Measurements from ENCODE around the gene GSTM4.

The GSTM4 gene

DNA sequence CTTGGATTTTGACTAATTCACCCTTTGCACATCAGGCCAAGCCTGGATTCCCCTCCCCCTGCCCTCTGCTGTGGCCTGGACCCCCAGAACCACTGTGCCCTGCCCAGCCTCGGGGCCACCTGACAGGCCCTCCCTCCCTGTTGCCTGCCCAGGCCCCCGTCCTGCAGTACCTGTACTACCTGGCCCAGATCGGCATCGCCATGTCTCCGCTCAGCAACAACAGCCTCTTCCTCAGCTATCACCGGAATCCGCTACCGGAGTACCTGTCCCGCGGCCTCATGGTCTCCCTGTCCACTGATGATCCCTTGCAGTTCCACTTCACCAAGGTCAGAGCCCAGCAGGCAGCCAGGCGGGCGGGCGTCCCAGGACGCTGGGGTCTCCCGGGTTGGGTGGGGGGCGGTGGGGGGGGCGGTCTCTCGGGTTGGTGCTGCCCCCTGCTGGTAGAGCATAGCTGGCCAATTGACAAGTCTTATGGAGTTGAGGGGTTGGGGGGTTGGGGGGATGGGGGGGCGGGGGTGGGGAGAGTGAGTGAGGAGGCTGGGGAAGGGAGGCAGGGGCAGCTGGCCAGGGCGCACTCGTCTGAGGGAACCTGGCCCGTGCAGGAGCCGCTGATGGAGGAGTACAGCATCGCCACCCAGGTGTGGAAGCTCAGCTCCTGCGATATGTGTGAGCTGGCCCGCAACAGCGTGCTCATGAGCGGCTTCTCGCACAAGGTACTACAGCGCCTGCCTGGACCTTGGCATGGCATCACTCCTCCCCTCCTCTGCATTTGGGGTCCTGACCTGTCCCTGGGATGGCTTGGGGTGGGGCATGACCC is 25.6 kb upstream of the GSTM4 start:
- H3K4me3 Mint-ChIP-seq = no peak overlapping the region
- H3K27me3 Mint-ChIP-seq = no peaks in the 10 kb centered on the region
- H3K9me3 Mint-ChIP-seq = no peaks in the 10 kb centered on the region
- ATAC-seq = no peak
- H3K4me1 Mint-ChIP-seq = peaks cover 20% of the 10 kb centered on the region
- H3K36me3 Mint-ChIP-seq = peaks cover 52% of the 10 kb centered on the region
- H3K27ac Mint-ChIP-seq = no peak overlapping the region

GRCh38 chr1:109630898-109631512 is 24.9 kb upstream of the GSTM4 start:
- H3K27me3 Mint-ChIP-seq = no peaks in the 10 kb centered on the region
- no peak overlapping the region for H3K27ac Mint-ChIP-seq
- peaks cover 17% of the 10 kb centered on the region for H3K4me1 Mint-ChIP-seq
- no peak for ATAC-seq
- peaks cover 50% of the 10 kb centered on the region for H3K36me3 Mint-ChIP-seq
- H3K4me3 Mint-ChIP-seq = no peak overlapping the region
- H3K9me3 Mint-ChIP-seq = no peaks in the 10 kb centered on the region

- ATAC-seq = no peak
- Mint-ChIP-seq H3K4me3 (no peak overlapping the region), H3K9me3 (no peaks in the 10 kb centered on the region), H3K36me3 (peaks cover 44% of the 10 kb centered on the region), H3K4me1 (peaks cover 16% of the 10 kb centered on the region), H3K27ac (no peak overlapping the region), H3K27me3 (no peaks in the 10 kb centered on the region)
Measured at GRCh38 chr1:109631513-109632505, 24.1 kb upstream of the GSTM4 start.

DNA sequence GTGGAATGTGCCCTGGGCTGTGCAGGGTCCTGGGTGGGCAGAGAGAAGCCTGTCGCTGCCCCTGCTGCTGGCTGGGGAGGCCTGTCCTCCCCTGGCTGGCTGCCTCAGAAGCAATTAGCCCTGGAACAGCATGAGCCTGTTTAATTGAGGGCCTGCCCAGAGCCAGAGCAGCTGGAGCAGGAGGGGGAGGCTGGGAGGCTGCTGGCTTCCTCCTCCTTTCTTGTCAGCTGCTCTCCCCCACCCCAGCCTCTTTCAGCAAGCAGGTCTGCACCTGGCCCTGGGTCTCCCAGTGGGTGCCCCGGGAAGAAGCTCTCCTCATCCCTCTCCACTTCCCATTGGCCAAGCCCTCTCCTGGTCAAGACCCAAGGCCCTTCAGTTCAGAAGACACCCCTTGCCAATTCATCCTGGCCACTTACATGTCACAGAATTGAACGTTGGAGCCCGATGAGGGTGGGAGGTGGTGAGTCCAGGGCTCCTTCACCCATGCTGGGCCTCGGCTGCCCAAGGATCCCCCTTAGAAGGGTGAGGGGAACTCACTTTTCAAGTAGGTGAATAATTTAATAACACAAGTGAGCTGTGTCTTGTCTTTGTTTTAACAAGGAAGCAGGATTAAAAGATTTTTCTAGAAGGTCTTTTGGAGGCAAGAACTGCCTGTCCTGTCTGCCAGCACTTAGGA is 23.1 kb upstream of the GSTM4 start:
- no peaks in the 10 kb centered on the region for H3K27me3 Mint-ChIP-seq
- no peak for ATAC-seq
- H3K36me3 Mint-ChIP-seq = peaks cover 38% of the 10 kb centered on the region
- H3K4me1 Mint-ChIP-seq = peaks cover 16% of the 10 kb centered on the region
- no peaks in the 10 kb centered on the region for H3K9me3 Mint-ChIP-seq
- no peak overlapping the region for H3K4me3 Mint-ChIP-seq
- H3K27ac Mint-ChIP-seq = peak overlapping the region; percentile 76

DNA sequence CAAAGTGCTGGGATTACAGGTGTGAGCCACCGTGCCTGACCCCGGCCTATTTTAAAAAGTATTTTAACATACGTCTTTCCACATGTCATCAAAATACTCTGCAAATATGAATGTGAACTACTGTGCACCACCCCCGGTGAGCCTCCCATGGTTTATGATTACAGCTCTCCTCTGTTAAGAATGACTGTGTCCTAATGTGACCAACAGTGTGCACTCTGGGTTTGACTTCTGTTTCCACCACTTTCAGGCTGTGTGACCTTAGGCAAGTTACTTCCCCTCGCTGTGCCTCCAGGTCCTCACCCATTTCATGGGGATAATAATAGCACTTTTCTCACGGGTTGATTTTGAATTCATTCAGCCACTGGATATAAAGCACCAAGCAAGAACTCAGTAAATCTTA is 21.6 kb upstream of the GSTM4 start:
- H3K4me1 Mint-ChIP-seq = peaks cover 16% of the 10 kb centered on the region
- peaks cover 24% of the 10 kb centered on the region for H3K36me3 Mint-ChIP-seq
- H3K27me3 Mint-ChIP-seq = no peaks in the 10 kb centered on the region
- ATAC-seq = peak; percentile 46
- no peak overlapping the region for H3K27ac Mint-ChIP-seq
- no peak overlapping the region for H3K4me3 Mint-ChIP-seq
- H3K9me3 Mint-ChIP-seq = no peaks in the 10 kb centered on the region

- Mint-ChIP-seq H3K4me1 (peaks cover 19% of the 10 kb centered on the region), H3K4me3 (no peak overlapping the region), H3K36me3 (peaks cover 16% of the 10 kb centered on the region), H3K27ac (no peak overlapping the region), H3K27me3 (peaks cover 4% of the 10 kb centered on the region), H3K9me3 (no peaks in the 10 kb centered on the region)
- peak; percentile 46 for ATAC-seq
Measured at GRCh38 chr1:109634771-109635750, 20.8 kb upstream of the GSTM4 start.

DNA sequence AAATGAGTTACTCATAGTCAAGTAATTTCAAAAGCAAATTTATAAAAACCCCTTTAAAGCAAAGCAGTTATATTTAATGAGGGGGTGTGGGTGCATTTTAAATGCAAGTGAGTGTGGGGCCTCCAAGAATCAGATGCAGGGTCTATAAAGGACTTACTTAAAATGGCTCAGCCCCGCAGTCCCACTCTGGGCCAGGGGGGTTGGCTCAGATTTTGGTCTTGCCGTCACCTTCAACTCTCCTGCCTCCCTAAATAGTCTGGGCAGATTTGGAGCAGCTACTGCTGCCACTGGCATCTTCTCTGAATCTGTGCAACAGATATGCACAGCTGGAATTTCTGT is 20.1 kb upstream of the GSTM4 start:
- H3K9me3 Mint-ChIP-seq = no peaks in the 10 kb centered on the region
- no peak overlapping the region for H3K27ac Mint-ChIP-seq
- H3K27me3 Mint-ChIP-seq = peaks cover 7% of the 10 kb centered on the region
- H3K4me1 Mint-ChIP-seq = peaks cover 24% of the 10 kb centered on the region
- H3K4me3 Mint-ChIP-seq = no peak overlapping the region
- no peak for ATAC-seq
- peaks cover 13% of the 10 kb centered on the region for H3K36me3 Mint-ChIP-seq

GRCh38 chr1:109636201-109636952 is 19.5 kb upstream of the GSTM4 start:
- no peak overlapping the region for H3K4me3 Mint-ChIP-seq
- peaks cover 8% of the 10 kb centered on the region for H3K36me3 Mint-ChIP-seq

DNA sequence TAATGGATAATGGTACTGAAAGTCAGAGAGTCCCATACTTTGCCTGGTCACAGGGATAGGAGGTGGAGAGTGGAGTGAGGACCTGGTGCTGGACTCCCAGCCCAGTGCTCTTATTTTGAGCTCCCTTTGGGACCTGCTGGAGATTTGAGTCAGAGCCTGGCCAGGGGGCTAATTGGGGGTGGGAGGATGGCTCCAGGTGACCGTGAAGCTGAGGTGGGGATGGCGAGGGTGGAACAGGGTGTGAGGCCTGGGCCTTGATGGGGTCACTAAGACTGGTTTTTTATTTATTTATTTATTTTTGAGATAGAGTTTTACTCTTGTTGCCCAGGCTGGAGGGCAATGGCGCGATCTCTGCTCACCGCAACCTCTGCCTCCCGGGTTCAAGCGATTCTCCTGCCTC is 18.5 kb upstream of the GSTM4 start:
- ATAC-seq = no peak
- Mint-ChIP-seq H3K4me3 (no peak overlapping the region), H3K27me3 (peaks cover 7% of the 10 kb centered on the region), H3K36me3 (no peaks in the 10 kb centered on the region), H3K9me3 (no peaks in the 10 kb centered on the region), H3K27ac (no peak overlapping the region), H3K4me1 (peaks cover 25% of the 10 kb centered on the region)

More at GRCh38 chr1:109636201-109636952, 19.5 kb upstream of the GSTM4 start:
- Mint-ChIP-seq H3K4me1 (peaks cover 24% of the 10 kb centered on the region), H3K27me3 (peaks cover 7% of the 10 kb centered on the region), H3K9me3 (no peaks in the 10 kb centered on the region), H3K27ac (no peak overlapping the region)
- ATAC-seq = no peak

DNA sequence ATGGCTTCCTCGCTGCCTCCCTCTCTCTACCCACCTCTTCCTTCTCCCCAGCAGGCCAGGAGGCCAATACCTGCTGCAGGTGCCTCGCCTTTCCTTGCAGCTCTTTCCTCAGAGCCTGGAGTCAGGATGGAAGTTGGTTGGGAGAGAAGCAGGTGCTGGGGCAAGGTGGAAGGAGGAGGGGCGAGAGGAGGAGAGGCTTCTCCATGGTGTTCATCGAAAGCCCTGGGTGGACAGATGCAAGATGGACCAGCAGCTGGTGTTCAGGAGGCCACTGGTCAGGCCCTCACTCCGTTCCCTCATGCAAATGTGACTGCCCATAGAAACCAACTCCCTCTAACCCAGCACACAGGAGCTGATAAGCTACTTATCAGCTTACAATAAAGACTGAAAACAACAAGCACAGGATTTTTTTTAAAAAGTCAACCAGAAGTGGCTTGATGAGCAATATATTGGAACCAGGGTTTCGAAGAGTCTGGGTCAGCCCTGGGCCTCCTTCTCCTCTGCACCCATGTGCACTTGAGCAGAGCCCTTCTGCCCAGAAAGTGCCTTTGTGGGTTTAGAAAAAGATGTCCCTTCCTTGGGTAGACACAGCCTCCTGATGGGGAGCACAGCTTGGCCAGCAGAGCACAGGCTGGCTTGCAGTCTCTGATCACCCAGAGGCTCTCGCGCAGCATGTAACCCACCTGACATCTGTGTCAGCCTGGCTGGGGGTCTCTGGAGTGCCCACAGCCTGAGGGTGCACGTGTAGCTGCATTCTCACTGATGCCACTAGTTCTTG is 16.6 kb upstream of the GSTM4 start:
- no peaks in the 10 kb centered on the region for H3K36me3 Mint-ChIP-seq
- no peak overlapping the region for H3K4me3 Mint-ChIP-seq
- ATAC-seq = no peak
- peaks cover 42% of the 10 kb centered on the region for H3K4me1 Mint-ChIP-seq
- no peak overlapping the region for H3K27ac Mint-ChIP-seq
- peaks cover 7% of the 10 kb centered on the region for H3K27me3 Mint-ChIP-seq
- H3K9me3 Mint-ChIP-seq = no peaks in the 10 kb centered on the region

GRCh38 chr1:109639841-109640184 is 16.1 kb upstream of the GSTM4 start:
- no peak overlapping the region for H3K4me3 Mint-ChIP-seq
- no peak for ATAC-seq

DNA sequence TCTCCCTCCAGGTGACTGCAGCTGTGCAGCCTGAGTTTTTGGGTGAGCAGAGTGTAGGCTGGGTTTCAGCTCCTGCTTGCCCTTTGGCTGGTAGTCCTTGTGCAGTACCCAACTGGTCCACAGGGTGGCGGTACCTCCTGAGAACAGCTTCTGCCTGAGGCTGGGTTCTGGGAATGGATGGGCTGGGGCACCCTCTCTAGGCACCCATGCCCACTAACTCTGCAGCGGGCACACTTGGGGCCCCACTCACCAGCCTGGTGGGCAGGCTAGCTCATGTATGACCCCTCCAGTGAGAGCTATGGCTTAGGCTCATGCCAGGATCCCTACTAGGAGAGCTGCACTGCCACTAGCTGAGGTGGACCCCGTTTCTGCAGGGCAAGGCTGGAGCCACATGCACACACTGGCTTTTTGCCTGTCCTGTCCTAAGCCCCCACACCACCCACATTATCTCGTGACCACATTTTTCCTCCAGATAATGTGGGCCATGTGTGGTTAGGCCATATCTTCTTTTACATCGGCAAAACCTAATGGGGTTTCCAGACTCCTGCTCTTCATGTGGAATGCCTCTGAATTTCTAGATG is 15.5 kb upstream of the GSTM4 start:
- H3K36me3 Mint-ChIP-seq = no peaks in the 10 kb centered on the region
- H3K27ac Mint-ChIP-seq = no peak overlapping the region
- no peaks in the 10 kb centered on the region for H3K9me3 Mint-ChIP-seq
- peaks cover 31% of the 10 kb centered on the region for H3K4me1 Mint-ChIP-seq
- peak; percentile 76 for ATAC-seq
- H3K27me3 Mint-ChIP-seq = peaks cover 7% of the 10 kb centered on the region
- no peak overlapping the region for H3K4me3 Mint-ChIP-seq

More at GRCh38 chr1:109639841-109640184, 16.1 kb upstream of the GSTM4 start:
- Mint-ChIP-seq H3K9me3 (no peaks in the 10 kb centered on the region), H3K27me3 (peaks cover 7% of the 10 kb centered on the region), H3K4me1 (peaks cover 37% of the 10 kb centered on the region), H3K27ac (no peak overlapping the region), H3K36me3 (no peaks in the 10 kb centered on the region)
